ENCODE results near the gene WNT7B.

WNT7B gene

DNA sequence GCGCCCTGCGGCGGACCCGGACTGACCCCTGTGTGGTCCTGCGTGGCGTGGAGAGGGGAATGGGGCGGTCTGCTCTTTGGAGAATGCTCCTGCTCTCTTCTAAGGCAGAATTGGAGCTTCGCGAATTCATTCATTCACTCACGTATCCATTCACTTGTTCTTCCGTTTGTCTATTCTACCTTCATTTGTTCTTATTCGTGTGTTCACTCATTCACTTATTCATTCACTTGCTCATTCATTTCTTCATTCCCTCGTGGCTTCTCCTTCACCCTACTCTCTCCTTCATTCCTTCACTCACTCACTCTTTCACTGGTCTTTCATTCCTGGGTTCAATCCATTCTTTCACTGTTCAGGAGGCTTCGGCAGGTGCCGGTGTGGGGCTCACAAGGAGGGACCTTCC lies 69.6 kb downstream of the WNT7B start:
- Histone ChIP-seq H3K27me3 (ENCODE audit: insufficient read depth, low read depth) (peaks cover 93% of the 10 kb centered on the region), H3K4me2 (no peak overlapping the region), H3K79me2 (ENCODE audit: insufficient read depth, low read depth) (no peaks in the 10 kb centered on the region), H2AFZ (ENCODE audit: low read depth) (no peak overlapping the region), H3K36me3 (ENCODE audit: insufficient read depth) (no peaks in the 10 kb centered on the region), H3K4me3 (IDR thresholded peaks at IDR 0.05; ENCODE audit: insufficient read depth, low read depth, low read length) (no peak overlapping the region), H4K20me1 (ENCODE audit: insufficient read depth) (no peaks in the 10 kb centered on the region), H3K4me1 (ENCODE audit: low read depth, poor library complexity, severe bottlenecking) (no peaks in the 10 kb centered on the region), H3K9ac (no peak overlapping the region), H3K27ac (no peak overlapping the region)
- TF ChIP-seq CTCF (conservative IDR thresholded peaks at IDR 0.05; ENCODE audit: low read depth, low read length): no peak

DNA sequence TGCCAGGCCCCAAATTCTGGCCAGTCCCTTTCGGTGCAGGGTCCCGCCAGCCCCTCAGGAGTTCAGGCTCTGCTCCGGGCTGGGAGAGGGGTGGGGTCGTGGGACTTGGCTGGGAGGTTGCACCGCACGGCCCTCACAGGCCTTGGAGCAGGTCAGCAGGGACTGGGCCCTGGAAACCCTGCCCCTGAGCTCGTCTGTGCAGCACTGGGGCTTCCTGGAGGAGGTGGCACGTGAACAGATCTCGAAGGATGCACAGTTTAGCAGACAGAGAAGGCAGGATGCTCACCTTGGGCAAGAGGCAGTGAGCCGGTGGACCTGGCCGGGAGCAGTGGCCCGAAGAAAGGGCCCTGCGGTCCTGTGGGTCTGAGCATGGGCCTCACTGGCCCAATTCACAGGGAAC lies 70.0 kb downstream of the WNT7B start:
- Histone ChIP-seq H2AFZ (ENCODE audit: low read depth) (no peak overlapping the region), H3K79me2 (ENCODE audit: insufficient read depth, low read depth) (no peaks in the 10 kb centered on the region), H3K27me3 (ENCODE audit: insufficient read depth, low read depth) (peaks cover 95% of the 10 kb centered on the region), H3K36me3 (ENCODE audit: insufficient read depth) (no peaks in the 10 kb centered on the region), H3K4me2 (no peak overlapping the region), H3K9ac (no peak overlapping the region), H4K20me1 (ENCODE audit: insufficient read depth) (no peaks in the 10 kb centered on the region), H3K4me3 (IDR thresholded peaks at IDR 0.05; ENCODE audit: insufficient read depth, low read depth, low read length) (no peak overlapping the region), H3K4me1 (ENCODE audit: low read depth, poor library complexity, severe bottlenecking) (no peaks in the 10 kb centered on the region), H3K27ac (no peak overlapping the region)
- no peak for TF ChIP-seq CTCF (conservative IDR thresholded peaks at IDR 0.05; ENCODE audit: low read depth, low read length)

- Histone ChIP-seq H3K4me3 (IDR thresholded peaks at IDR 0.05; ENCODE audit: insufficient read depth, low read depth, low read length) (no peak overlapping the region), H2AFZ (ENCODE audit: low read depth) (no peak overlapping the region), H3K79me2 (ENCODE audit: insufficient read depth, low read depth) (no peaks in the 10 kb centered on the region), H3K4me2 (no peak overlapping the region), H3K36me3 (ENCODE audit: insufficient read depth) (no peaks in the 10 kb centered on the region), H3K9ac (no peak overlapping the region), H4K20me1 (ENCODE audit: insufficient read depth) (no peaks in the 10 kb centered on the region), H3K27ac (no peak overlapping the region), H3K4me1 (ENCODE audit: low read depth, poor library complexity, severe bottlenecking) (no peaks in the 10 kb centered on the region), H3K27me3 (ENCODE audit: insufficient read depth, low read depth) (peaks cover 93% of the 10 kb centered on the region)
- TF ChIP-seq CTCF (conservative IDR thresholded peaks at IDR 0.05; ENCODE audit: low read depth, low read length): no peak
These were observed 70.8 kb downstream of the WNT7B start for GRCh38 chr22:45905924-45906865.

- Histone ChIP-seq H3K27me3 (ENCODE audit: insufficient read depth, low read depth) (peaks cover 91% of the 10 kb centered on the region), H3K36me3 (ENCODE audit: insufficient read depth) (no peaks in the 10 kb centered on the region), H3K9ac (no peak overlapping the region), H3K4me1 (ENCODE audit: low read depth, poor library complexity, severe bottlenecking) (no peaks in the 10 kb centered on the region), H3K4me2 (no peak overlapping the region), H3K27ac (no peak overlapping the region), H3K79me2 (ENCODE audit: insufficient read depth, low read depth) (no peaks in the 10 kb centered on the region), H4K20me1 (ENCODE audit: insufficient read depth) (no peaks in the 10 kb centered on the region), H3K4me3 (IDR thresholded peaks at IDR 0.05; ENCODE audit: insufficient read depth, low read depth, low read length) (no peak overlapping the region), H2AFZ (ENCODE audit: low read depth) (no peak overlapping the region)
- TF ChIP-seq CTCF (conservative IDR thresholded peaks at IDR 0.05; ENCODE audit: low read depth, low read length): no peak
These were observed 71.5 kb downstream of the WNT7B start for GRCh38 chr22:45905326-45905923.
